OCI-M2 (cell line): ENCODE results near the gene POLD2.

Experiments used
- DNase-seq: peaks from one replicate; lab custom pipeline; 2025; ENCODE audit not compliant: unreplicated experiment; lab: John Stamatoyannopoulos, UW

Gene POLD2

DNA sequence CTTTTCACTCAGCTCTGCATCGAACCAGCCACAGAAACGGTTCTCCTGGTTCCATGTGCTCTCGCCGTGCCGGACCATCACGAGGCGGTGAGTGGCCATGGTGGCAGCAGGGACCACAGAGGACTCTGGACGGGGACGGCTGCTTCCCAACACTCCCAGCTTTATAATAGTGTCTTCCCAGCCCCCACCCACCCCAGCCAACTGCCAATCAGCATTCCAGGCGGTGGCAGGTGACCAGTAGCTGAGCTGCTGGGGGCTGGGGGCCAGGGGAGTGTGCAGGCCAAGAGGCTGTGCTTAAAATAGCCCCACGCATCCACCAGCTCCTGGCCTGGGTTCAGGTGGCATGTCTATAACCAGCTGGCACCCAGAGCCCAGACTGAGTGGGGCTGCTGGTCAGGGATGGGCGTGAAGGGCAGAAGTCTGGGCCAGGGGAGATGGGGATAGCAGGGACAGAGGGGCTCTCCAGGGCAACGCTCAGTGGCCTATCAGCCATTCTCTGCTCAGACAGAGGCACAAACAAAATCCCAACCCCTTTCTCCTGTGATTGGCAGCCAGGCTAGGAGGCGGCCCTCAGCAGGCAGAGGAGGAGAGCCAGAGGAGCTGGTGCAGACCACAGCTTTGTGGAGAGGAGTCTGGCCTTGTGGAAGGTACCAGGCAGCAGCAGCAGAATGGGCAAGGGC is 57.8 kb downstream of the POLD2 start, which contains the start of gene PGAM2:
Gene PGAM2 (minus strand): TSS at position 137 of the 680 bp plus-strand sequence. CDS start 38 bp downstream, at position 99.
- DNase-seq: no peak

GRCh38 chr7:44064791-44065430 is 58.4 kb downstream of the POLD2 start:
- DNase-seq: no peak
